Nephron (organoid): ENCODE measurements around the gene ZXDA.
"Not testable (repeated sequence)": the region's sequence is repeated elsewhere in the genome, so short reads cannot be mapped to it uniquely, and the experiment has no call there.

Source experiments
- H3K27ac Mint-ChIP-seq, 3 experiments: 2 replicates each; pipeline ENCODE4 v1.8.0; 2020; ENCODE audit warnings: mixed read lengths in 3 of 3, mild to moderate bottlenecking in 2 of 3, moderate library complexity in 1 of 3
- H3K27me3 Mint-ChIP-seq: 2 replicates; pipeline ENCODE4 v1.8.0; 2021; ENCODE audit warnings: low read depth, mild to moderate bottlenecking, moderate library complexity, mixed read lengths
- H3K36me3 Mint-ChIP-seq: 2 replicates; pipeline ENCODE4 v1.8.0; 2020; ENCODE audit warnings: low read depth, mixed read lengths
- H3K4me1 Mint-ChIP-seq: 2 replicates; pipeline ENCODE4 v1.8.0; 2020; ENCODE audit warnings: mixed read lengths
- H3K4me3 Mint-ChIP-seq, 3 experiments: 2 replicates each; pipeline ENCODE4 v1.8.0; 2020; ENCODE audit warnings: mild to moderate bottlenecking in 3 of 3, mixed read lengths in 3 of 3, moderate library complexity in 2 of 3
- H3K9me3 Mint-ChIP-seq: 2 replicates; pipeline ENCODE4 v1.8.0; 2020; ENCODE audit warnings: mixed read lengths
- CTCF ChIP-seq, 3 experiments: fragments of 200-600 bp; sonication (generic); IDR thresholded peaks; one replicate each; pipeline ENCODE4 v1.5.0; 2021; ENCODE audit warnings: antibody characterized with exemption in 3 of 3; ENCODE audit not compliant: unreplicated experiment in 3 of 3

ZXDA gene

GRCh38 chrX:57929373-57929772 is 19.1 kb upstream of the ZXDA start:
- TF ChIP-seq CTCF (IDR thresholded peaks at IDR 0.05; ENCODE audit: unreplicated experiment in 3 of 3): no peak
- Mint-ChIP-seq H3K27me3 (no peaks in the 10 kb centered on the region), H3K9me3 (peaks cover 31% of the 10 kb centered on the region), H3K27ac (no peak overlapping the region), H3K36me3 (no peaks in the 10 kb centered on the region), H3K4me3 (no peak overlapping the region), H3K4me1 (no peaks in the 10 kb centered on the region)

- H3K27ac Mint-ChIP-seq: no peak overlapping the region
- H3K4me3 Mint-ChIP-seq: no peak overlapping the region
- H3K27me3 Mint-ChIP-seq: no peaks in the 10 kb centered on the region
- H3K36me3 Mint-ChIP-seq: no peaks in the 10 kb centered on the region
- peaks cover 38% of the 10 kb centered on the region for H3K9me3 Mint-ChIP-seq
- no peak for TF ChIP-seq CTCF (IDR thresholded peaks at IDR 0.05; ENCODE audit: unreplicated experiment in 3 of 3)
- H3K4me1 Mint-ChIP-seq: no peaks in the 10 kb centered on the region
These were observed 15.5 kb upstream of the ZXDA start for GRCh38 chrX:57925806-57926205.

- Mint-ChIP-seq H3K9me3 (peaks cover 57% of the 10 kb centered on the region), H3K4me3 (no peak overlapping the region)
- no peak for TF ChIP-seq CTCF (IDR thresholded peaks at IDR 0.05; ENCODE audit: unreplicated experiment in 3 of 3)
These were observed 8.6 kb upstream of the ZXDA start for GRCh38 chrX:57918750-57919436.

GRCh38 chrX:57915680-57916079 is 5.4 kb upstream of the ZXDA start:
- H3K4me3 Mint-ChIP-seq: no peak overlapping the region
- no peaks in the 10 kb centered on the region for H3K36me3 Mint-ChIP-seq
- peaks cover 57% of the 10 kb centered on the region for H3K9me3 Mint-ChIP-seq
- H3K27ac Mint-ChIP-seq: no peak overlapping the region
- no peaks in the 10 kb centered on the region for H3K27me3 Mint-ChIP-seq
- no peak for TF ChIP-seq CTCF (IDR thresholded peaks at IDR 0.05; ENCODE audit: unreplicated experiment in 3 of 3)
- H3K4me1 Mint-ChIP-seq: no peaks in the 10 kb centered on the region

More at GRCh38 chrX:57918750-57919436, 8.6 kb upstream of the ZXDA start:
- H3K27me3 Mint-ChIP-seq: no peaks in the 10 kb centered on the region
- no peaks in the 10 kb centered on the region for H3K36me3 Mint-ChIP-seq
- no peak overlapping the region for H3K27ac Mint-ChIP-seq
- no peaks in the 10 kb centered on the region for H3K4me1 Mint-ChIP-seq

- not testable (repeated sequence) for H3K27ac Mint-ChIP-seq, H3K4me3 Mint-ChIP-seq, H3K36me3 Mint-ChIP-seq, H3K27me3 Mint-ChIP-seq, H3K4me1 Mint-ChIP-seq
- peaks cover 36% of the 10 kb centered on the region for H3K9me3 Mint-ChIP-seq
These were observed 517 bp downstream of the ZXDA start for GRCh38 chrX:57909595-57910286.

- not testable (repeated sequence) for H3K27ac Mint-ChIP-seq, H3K4me3 Mint-ChIP-seq, H3K27me3 Mint-ChIP-seq, H3K36me3 Mint-ChIP-seq, H3K4me1 Mint-ChIP-seq
- H3K9me3 Mint-ChIP-seq: peaks cover 30% of the 10 kb centered on the region
These were observed 1.2 kb downstream of the ZXDA start for GRCh38 chrX:57908972-57909594.
